H1 (cell line): Measurements from ENCODE around the gene RELB. TPM values are rescaled to one million over a fixed set of nuclear protein-coding genes. Genes with fewer than 3 reads are reported as not detected.

Experiments used
- CTCF ChIA-PET: fragments of 300-600 bp; sonication (Branson Sonifier 250); formaldehyde crosslinking; loops from one replicate; lab custom pipeline; 2021; ENCODE audit not compliant: partially characterized antibody; lab: Charles Lee
- POLR2A ChIA-PET: fragments of 300-600 bp; sonication (Branson Sonifier 250); formaldehyde crosslinking; loops from one replicate; lab custom pipeline; 2021; ENCODE audit warnings: inconsistent platforms; ENCODE audit not compliant: partially characterized antibody; lab: Charles Lee
- DNase-seq, 2 experiments: peaks; one replicate each; pipeline versions ENCODE4 v3.0.0 to v3.0.0-alpha.2; 2010 to 2022; ENCODE audit warnings: low spot score in 2 of 2, low read depth in 1 of 2, mixed read lengths in 1 of 2
- FAIRE-seq: peaks from 2 replicates; lab custom pipeline; 2011; peaks lifted over from hg19 to GRCh38; lab: Jason Lieb, UNC
- H2AFZ ChIP-seq: 2 replicates; pipeline ENCODE4 v1.8.1; 2012; ENCODE audit warnings: low read length, inconsistent platforms
- H2AK5ac ChIP-seq: 2 replicates; pipeline ENCODE4 v1.6.1; 2013; ENCODE audit warnings: low read depth, low read length
- H2BK120ac ChIP-seq: replicated peaks from 2 replicates; pipeline ENCODE3; 2013; ENCODE audit warnings: low read depth, low read length, inconsistent platforms
- H2BK12ac ChIP-seq: 2 replicates; pipeline ENCODE4 v1.6.1; 2013; ENCODE audit warnings: low read depth, low read length
- H2BK15ac ChIP-seq: 2 replicates; pipeline ENCODE4 v1.6.1; 2013; ENCODE audit warnings: low read length
- H2BK20ac ChIP-seq: 2 replicates; pipeline ENCODE4 v1.6.1; 2013; ENCODE audit warnings: low read length
- H2BK5ac ChIP-seq: 2 replicates; pipeline ENCODE4 v1.6.1; 2013; ENCODE audit warnings: low read depth, low read length
- H3K14ac ChIP-seq: 2 replicates; pipeline ENCODE4 v1.6.1; 2013; ENCODE audit warnings: inconsistent platforms; ENCODE audit not compliant: insufficient read length
- H3K18ac ChIP-seq: 2 replicates; pipeline ENCODE4 v1.6.1; 2013; ENCODE audit warnings: low read length; ENCODE audit errors: extremely low read depth
- H3K23ac ChIP-seq: 2 replicates; pipeline ENCODE4 v1.6.1; 2013; ENCODE audit warnings: inconsistent platforms; ENCODE audit not compliant: insufficient read length
- H3K23me2 ChIP-seq: 2 replicates; pipeline ENCODE4 v1.6.1; 2013; ENCODE audit warnings: low read depth, low read length
- H3K27ac ChIP-seq: 2 replicates; pipeline ENCODE4 v1.6.1; 2011; ENCODE audit warnings: low read depth, low read length, inconsistent platforms
- H3K27me3 ChIP-seq, 4 experiments: replicated peaks in 1 of 4; 1 replicate in 1 of 4; 2 replicates in 3 of 4; pipeline versions ENCODE4 v1.6.1 to v1.8.1; 2011 to 2013; ENCODE audit warnings: low read length in 3 of 4, mild to moderate bottlenecking in 3 of 4, inconsistent platforms in 2 of 4, mixed read lengths in 2 of 4, moderate library complexity in 1 of 4; ENCODE audit not compliant: control insufficient read depth in 3 of 4, insufficient read depth in 3 of 4; ENCODE audit errors: extremely low read depth in 1 of 4
- H3K36me3 ChIP-seq, 4 experiments: 2 replicates each; pipeline versions ENCODE4 v1.6.1 to v1.8.1; 2011 to 2013; ENCODE audit warnings: mild to moderate bottlenecking in 4 of 4, low read length in 3 of 4, moderate library complexity in 2 of 4, control low read depth in 1 of 4, inconsistent platforms in 1 of 4; ENCODE audit not compliant: insufficient read depth in 4 of 4, control insufficient read depth in 2 of 4
- H3K4ac ChIP-seq: replicated peaks from 2 replicates; pipeline ENCODE3; 2013; ENCODE audit warnings: low read length, low read depth, mixed read lengths, inconsistent platforms; ENCODE audit not compliant: insufficient read length
- H3K4me1 ChIP-seq, 4 experiments: replicated peaks in 1 of 4; 1 replicate in 1 of 4; 2 replicates in 3 of 4; pipeline versions ENCODE4 v1.6.1 to v1.8.1; 2011 to 2013; ENCODE audit warnings: low read length in 3 of 4, inconsistent platforms in 2 of 4, mixed read lengths in 1 of 4; ENCODE audit not compliant: insufficient read depth in 4 of 4, control insufficient read depth in 3 of 4
- H3K4me2 ChIP-seq, 2 experiments: 2 replicates each; pipeline versions ENCODE4 v1.6.1 to v1.8.1; 2011 to 2013; ENCODE audit warnings: low read depth in 2 of 2, low read length in 2 of 2, control low read depth in 1 of 2, inconsistent platforms in 1 of 2, mild to moderate bottlenecking in 1 of 2; ENCODE audit not compliant: insufficient read depth in 1 of 2
- H3K4me3 ChIP-seq, 4 experiments: fragments of 200-600, 300-600 bp in 1 of 4; sonication (generic), shearing (Covaris generic), sonication (Bioruptor Twin) in 1 of 4; 2 replicates each; pipeline versions ENCODE4 v1.5.1 to v1.8.1; 2011 to 2016; ENCODE audit warnings: low read length in 4 of 4, low read depth in 3 of 4, control low read depth in 2 of 4, inconsistent platforms in 2 of 4, mild to moderate bottlenecking in 2 of 4, mixed read lengths in 1 of 4, moderate library complexity in 1 of 4; ENCODE audit not compliant: insufficient read depth in 2 of 4; ENCODE audit errors: extremely low read depth in 1 of 4
- H3K56ac ChIP-seq: replicated peaks from 2 replicates; pipeline ENCODE3; 2013; ENCODE audit warnings: low read depth, mild to moderate bottlenecking, mixed read lengths, low read length, inconsistent platforms; ENCODE audit not compliant: insufficient read length
- H3K79me1 ChIP-seq: 2 replicates; pipeline ENCODE4 v1.6.1; 2013; ENCODE audit warnings: low read depth, low read length, control low read depth
- H3K79me2 ChIP-seq, 2 experiments: 2 replicates each; pipeline versions ENCODE4 v1.6.1 to v1.8.1; 2012 to 2013; ENCODE audit warnings: low read length in 2 of 2, mild to moderate bottlenecking in 2 of 2, inconsistent platforms in 1 of 2; ENCODE audit not compliant: insufficient read depth in 2 of 2, control insufficient read depth in 1 of 2
- H3K9ac ChIP-seq, 4 experiments: replicated peaks in 1 of 4; 1 replicate in 1 of 4; 2 replicates in 3 of 4; pipeline versions ENCODE4 v1.6.1 to v1.8.1; 2011 to 2013; ENCODE audit warnings: low read depth in 3 of 4, low read length in 3 of 4, control low read depth in 2 of 4, mild to moderate bottlenecking in 2 of 4, moderate library complexity in 2 of 4, inconsistent platforms in 1 of 4; ENCODE audit errors: extremely low read depth in 1 of 4
- H3K9me3 ChIP-seq, 2 experiments: 2 replicates each; pipeline versions ENCODE4 v1.6.1 to v1.8.1; 2012 to 2013; ENCODE audit warnings: mild to moderate bottlenecking in 2 of 2, moderate library complexity in 2 of 2, control low read depth in 1 of 2, inconsistent platforms in 1 of 2, low read depth in 1 of 2, low read length in 1 of 2, mixed read lengths in 1 of 2; ENCODE audit not compliant: insufficient read depth in 2 of 2
- H4K20me1 ChIP-seq, 2 experiments: replicated peaks in 1 of 2; 2 replicates each; pipeline versions ENCODE3 to v1.8.1; 2011 to 2013; ENCODE audit warnings: inconsistent platforms in 2 of 2, low read length in 2 of 2, mild to moderate bottlenecking in 1 of 2; ENCODE audit not compliant: insufficient read depth in 2 of 2, control insufficient read depth in 1 of 2
- H4K5ac ChIP-seq: 2 replicates; pipeline ENCODE4 v1.6.1; 2013; ENCODE audit warnings: low read length, low read depth, mixed read lengths, inconsistent platforms; ENCODE audit not compliant: insufficient read length
- H4K8ac ChIP-seq: 2 replicates; pipeline ENCODE4 v1.8.0; 2013; ENCODE audit warnings: mild to moderate bottlenecking, moderate library complexity, low read length, inconsistent platforms; ENCODE audit not compliant: insufficient read depth; ENCODE audit errors: extremely low read depth
- H4K91ac ChIP-seq: replicated peaks from 2 replicates; pipeline ENCODE3; 2013; ENCODE audit warnings: low read length, mixed read lengths, inconsistent platforms; ENCODE audit not compliant: insufficient read length
- ATF2 ChIP-seq: IDR thresholded peaks from 2 replicates; pipeline ENCODE4 v1.6.1; 2012; ENCODE audit warnings: low read length, inconsistent platforms
- BRCA1 ChIP-seq: IDR thresholded peaks from 2 replicates; pipeline ENCODE4 v1.6.1; 2012; ENCODE audit warnings: low read depth, low read length, improper control_type of control experiment
- CREB1 ChIP-seq: IDR thresholded peaks from 2 replicates; pipeline ENCODE4 v1.6.1; 2012; ENCODE audit warnings: inconsistent platforms
- EZH2 ChIP-seq: fragments of 200-600 bp; sonication (generic); IDR thresholded peaks from 2 replicates; pipeline ENCODE4 v1.7.1; 2012; ENCODE audit warnings: low read depth, mild to moderate bottlenecking, moderate library complexity, low read length, inconsistent platforms; ENCODE audit not compliant: severe bottlenecking
- KDM4A ChIP-seq: IDR thresholded peaks from one replicate; pipeline ENCODE4 v1.7.1; 2012; ENCODE audit warnings: low read depth, mild to moderate bottlenecking, moderate library complexity, low read length, inconsistent platforms; ENCODE audit not compliant: severe bottlenecking
- KDM5A ChIP-seq: fragments of 200-600 bp; IDR thresholded peaks from 2 replicates; pipeline ENCODE4 v1.7.1; 2012; ENCODE audit warnings: mild to moderate bottlenecking, low read length, inconsistent platforms, mixed read lengths
- MAFK ChIP-seq: IDR thresholded peaks from 2 replicates; pipeline ENCODE4 v1.6.1; 2012; ENCODE audit warnings: low read depth, mild to moderate bottlenecking, improper control_type of control experiment, low read length
- MAX ChIP-seq: IDR thresholded peaks from 2 replicates; pipeline ENCODE4 v1.6.1; 2012; ENCODE audit warnings: inconsistent platforms
- SAP30 ChIP-seq: fragments of 300-600 bp; sonication (generic); IDR thresholded peaks from 2 replicates; pipeline ENCODE4 v1.7.1; 2012; ENCODE audit warnings: low read length, moderate library complexity, mild to moderate bottlenecking, inconsistent platforms; ENCODE audit not compliant: insufficient read depth, insufficient replicate concordance
- SIN3A ChIP-seq, 2 experiments: IDR thresholded peaks in 1 of 2; conservative IDR thresholded peaks in 1 of 2; 2 replicates each; pipeline ENCODE4 v1.6.1; 2011 to 2012; ENCODE audit warnings: low read length in 2 of 2, improper control_type of control experiment in 1 of 2, low read depth in 1 of 2, mild to moderate bottlenecking in 1 of 2
- SP1 ChIP-seq: IDR thresholded peaks from 2 replicates; pipeline ENCODE4 v1.6.1; 2011; ENCODE audit warnings: low read depth, low read length
- TBP ChIP-seq: IDR thresholded peaks from 2 replicates; pipeline ENCODE4 v1.6.1; 2011; ENCODE audit warnings: low read depth, low read length, improper control_type of control experiment
- WGBS, 2 experiments: shearing (Covaris generic) in 1 of 2; methylation state at CpG; one replicate each; pipeline versions ENCODE4 v1.1.6 to v1.1.7; 2013 to 2015; ENCODE audit warnings: low lambda C conversion rate in 2 of 2, mixed read lengths in 2 of 2, inconsistent platforms in 1 of 2, low coverage in 1 of 2, missing lambda C conversion rate in 1 of 2; ENCODE audit not compliant: insufficient replicate concordance in 2 of 2, insufficient coverage in 1 of 2, insufficient read length in 1 of 2; ENCODE audit errors: extremely low coverage in 1 of 2, missing lambda C conversion rate in 1 of 2; 5-methylcytosine and 5-hydroxymethylcytosine counted together
- polyA plus RNA-seq, 7 experiments: library from polyadenylated mRNA; depleted of rRNA in 3 of 7; stranded (reverse) in 5 of 7; unstranded in 2 of 7; fragments of >200 nt in 5 of 7; fragments of 200-250 nt in 2 of 7; gene quantifications; 1 replicate in 5 of 7; 2 replicates in 1 of 7; 4 replicates in 1 of 7; pipeline versions ENCODE4 v1.2.1 to v1.2.3, GENCODE V29; 2011 to 2013; ENCODE audit warnings: missing spikeins in 2 of 7, mixed read lengths in 2 of 7
- total RNA-seq: library from RNA; stranded (reverse); fragmentation: NEBNext Ultra II Directional; extraction: Animal tissue kit (Norgen Biotek cat#: 25700); gene quantifications from 2 replicates; pipeline ENCODE4 v1.2.1, GENCODE V29; 2021

Gene RELB
- total and polyA plus RNA-seq, 2 of the 8 experiments (the other 6 are each of a cell fraction or from before 2014, with no cell fraction given), result 10.0 to 13.1 TPM

- no peak for FAIRE-seq
- TF ChIP-seq SAP30 (no peak), SIN3A (conservative IDR thresholded peaks at IDR 0.05 in 1 of 2, IDR thresholded peaks at IDR 0.05 in 1 of 2; ENCODE audit: low read depth in 1 of 2, low read length in 2 of 2) (no peak), MAX (no peak), KDM5A (no peak), ATF2 (no peak), BRCA1 (no peak), KDM4A (no peak), EZH2 (no peak), CREB1 (no peak), TBP (no peak), MAFK (no peak), SP1 (no peak)
Measured at GRCh38 chr19:45041125-45041524, 39.9 kb downstream of the RELB start.

More at GRCh38 chr19:45041125-45041524, 39.9 kb downstream of the RELB start:
- H3K23ac ChIP-seq, result no peak overlapping the region
- WGBS, 2 experiments, result 98% methylated on average over 4 of the region's 6 CpGs; no CpG with 5 or more reads in 1 of the 2 experiments
- POLR2A ChIA-PET, result interaction anchor here (1.1 to 2.0 kb wide), 4 partner anchors 26 to 51 kb away, joined by 3 to 4 read pairs (median 4); partner anchors contain the start of gene PPP1R37
- no peak overlapping the region for H2AK5ac ChIP-seq
- no peaks in the 10 kb centered on the region for H3K9me3 ChIP-seq
- peaks cover 8 to 52% (median 28%) of the 10 kb centered on the region in 4 experiments for H3K36me3 ChIP-seq
- H4K91ac ChIP-seq, result no peak overlapping the region
- peaks cover 17 to 22% of the 10 kb centered on the region in 2 experiments for H4K20me1 ChIP-seq
- no peak overlapping the region for H4K5ac ChIP-seq
- no peak overlapping the region for H2BK5ac ChIP-seq
- H3K79me1 ChIP-seq, result peaks cover 14% of the 10 kb centered on the region
- no peak overlapping the region for H2BK120ac ChIP-seq
- H3K27me3 ChIP-seq, result no peaks in the 10 kb centered on the region
- no peak overlapping the region for H3K9ac ChIP-seq
- peaks cover 0 to 7% (median 4%) of the 10 kb centered on the region in 4 experiments; a peak in 6 of 7 replicates for H3K4me1 ChIP-seq
- H3K14ac ChIP-seq, result no peak overlapping the region
- H3K18ac ChIP-seq, result no peak overlapping the region
- peaks cover 2% of the 10 kb centered on the region for H3K23me2 ChIP-seq
- no peak overlapping the region for H3K56ac ChIP-seq
- H4K8ac ChIP-seq, result no peak overlapping the region
- no peak overlapping the region for H3K4me3 ChIP-seq
- no peak overlapping the region for H2BK12ac ChIP-seq
- no peak for DNase-seq
- no peak overlapping the region for H3K4ac ChIP-seq
- H2BK15ac ChIP-seq, result no peak overlapping the region
- H2BK20ac ChIP-seq, result no peak overlapping the region
- H3K27ac ChIP-seq, result no peak overlapping the region
- H3K79me2 ChIP-seq, result peaks cover 10 to 43% of the 10 kb centered on the region in 2 experiments
- CTCF ChIA-PET, result interaction anchor here (1.2 to 9.7 kb wide), 2 partner anchors 17 to 84 kb away, joined by 3 to 85 read pairs; no protein-coding TSS in a partner anchor
- no peak overlapping the region for H3K4me2 ChIP-seq
- no peak overlapping the region for H2AFZ ChIP-seq
